GM12892 (cell line): ENCODE results near the gene SOX15.

ENCODE experiments used
- POLR2A ChIP-seq: IDR thresholded peaks from 2 replicates; pipeline ENCODE4 v1.6.1; 2011; ENCODE audit warnings: low read depth, low read length, control low read depth
- POLR2AphosphoS5 ChIP-seq: IDR thresholded peaks from 2 replicates; pipeline ENCODE4 v1.6.1; 2011; ENCODE audit warnings: low read depth, low read length, control low read depth
- TAF1 ChIP-seq: IDR thresholded peaks from 2 replicates; pipeline ENCODE4 v1.6.1; 2011; ENCODE audit warnings: low read depth, mild to moderate bottlenecking, control low read depth, low read length, borderline replicate concordance

DNA sequence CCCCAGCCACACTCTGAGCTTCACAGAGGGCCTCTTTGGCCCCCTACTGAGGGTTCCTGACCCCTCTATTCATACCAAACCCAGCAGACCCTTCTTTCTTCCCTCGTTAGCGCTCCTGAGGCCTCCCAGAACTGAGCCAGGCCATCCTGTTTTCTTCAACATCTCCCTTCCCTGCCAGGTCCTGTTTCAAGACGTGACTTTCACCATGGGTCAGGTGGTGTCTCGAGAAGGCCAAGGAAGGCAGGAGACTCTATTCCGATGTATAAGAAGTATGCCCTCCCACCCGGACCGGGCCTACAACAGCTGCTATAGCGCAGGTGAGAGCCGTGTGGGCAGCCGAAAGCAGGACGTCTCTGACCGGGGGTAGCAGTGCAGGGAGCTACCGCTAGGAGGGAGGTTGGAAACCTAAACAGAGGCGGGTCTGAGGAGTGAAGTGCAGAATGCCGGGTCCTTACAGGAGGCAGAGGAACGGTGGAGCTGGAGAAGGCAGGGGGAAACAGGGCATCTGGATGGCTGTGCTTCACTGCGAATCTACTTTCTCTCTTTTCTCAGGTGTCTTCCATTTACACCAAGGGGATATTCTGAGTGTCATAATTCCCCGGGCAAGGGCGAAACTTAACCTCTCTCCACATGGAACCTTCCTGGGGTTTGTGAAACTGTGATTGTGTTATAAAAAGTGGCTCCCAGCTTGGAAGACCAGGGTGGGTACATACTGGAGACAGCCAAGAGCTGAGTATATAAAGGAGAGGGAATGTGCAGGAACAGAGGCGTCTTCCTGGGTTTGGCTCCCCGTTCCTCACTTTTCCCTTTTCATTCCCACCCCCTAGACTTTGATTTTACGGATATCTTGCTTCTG lies 29.5 kb downstream of the SOX15 start:
- TF ChIP-seq POLR2AphosphoS5, result no peak
- TF ChIP-seq POLR2A, result no peak
- no peak for TF ChIP-seq TAF1
